HEK293T (cell line): Measurements from ENCODE around the gene ZNF214.
A peak's percentile ranks its signal among the peaks of the same experiment; 100 is the strongest.

Source experiments
- CTCF ChIA-PET: fragments of 350-600 bp; formaldehyde crosslinking; extraction: SDS; loops from one replicate; lab custom pipeline; 2021; ENCODE audit warnings: antibody characterized with exemption, inconsistent platforms; lab: Yijun Ruan, JAX
- POLR2A ChIA-PET: fragments of 350-600 bp; formaldehyde crosslinking; extraction: SDS; loops from one replicate; lab custom pipeline; 2020; ENCODE audit warnings: antibody characterized with exemption, inconsistent platforms; lab: Yijun Ruan, JAX
- DNase-seq: peaks from one replicate; pipeline ENCODE4 v3.0.0; 2012; ENCODE audit warnings: mixed read lengths; ENCODE audit errors: extremely low spot score
- ARNT ChIP-seq: fragments of 450-650 bp; IDR thresholded peaks from 2 replicates; pipeline ENCODE4 v1.6.1; 2017; ENCODE audit warnings: mild to moderate bottlenecking
- BHLHE40 ChIP-seq: fragments of 450-650 bp; IDR thresholded peaks from 2 replicates; pipeline ENCODE4 v1.6.1; 2016; ENCODE audit warnings: mild to moderate bottlenecking, moderate library complexity, borderline replicate concordance
- CTBP1 ChIP-seq: fragments of 450-650 bp; IDR thresholded peaks from 2 replicates; pipeline ENCODE4 v1.6.1; 2016; ENCODE audit warnings: borderline replicate concordance
- ELF4 ChIP-seq: fragments of 450-650 bp; IDR thresholded peaks from 2 replicates; pipeline ENCODE4 v1.6.1; 2017; ENCODE audit warnings: antibody characterized with exemption
- FOXA1 ChIP-seq: fragments of 450-650 bp; IDR thresholded peaks from 2 replicates; pipeline ENCODE4 v1.6.1; 2016; ENCODE audit warnings: mild to moderate bottlenecking
- FOXK2 ChIP-seq: fragments of 450-650 bp; IDR thresholded peaks from 2 replicates; pipeline ENCODE4 v1.6.1; 2016; ENCODE audit warnings: mild to moderate bottlenecking
- FOXM1 ChIP-seq: fragments of 450-650 bp; IDR thresholded peaks from 2 replicates; pipeline ENCODE4 v1.6.1; 2017; ENCODE audit warnings: mild to moderate bottlenecking, borderline replicate concordance
- HDGF ChIP-seq: fragments of 450-650 bp; IDR thresholded peaks from 2 replicates; pipeline ENCODE4 v1.6.1; 2017; ENCODE audit warnings: antibody characterized with exemption, borderline replicate concordance
- L3MBTL2 ChIP-seq: fragments of 450-650 bp; conservative IDR thresholded peaks from 2 replicates; pipeline ENCODE4 v1.6.1; 2016; ENCODE audit warnings: mild to moderate bottlenecking
- LEF1 ChIP-seq: fragments of 450-650 bp; IDR thresholded peaks from 2 replicates; pipeline ENCODE4 v1.6.1; 2017; ENCODE audit warnings: mild to moderate bottlenecking, borderline replicate concordance
- NFRKB ChIP-seq: fragments of 450-650 bp; IDR thresholded peaks from 2 replicates; pipeline ENCODE4 v1.6.1; 2016; ENCODE audit warnings: mild to moderate bottlenecking, moderate library complexity
- SP1 ChIP-seq: fragments of 450-650 bp; IDR thresholded peaks from 2 replicates; pipeline ENCODE4 v1.6.1; 2017
- SUZ12 ChIP-seq: fragments of 450-650 bp; IDR thresholded peaks from 2 replicates; pipeline ENCODE4 v1.6.1; 2016; ENCODE audit warnings: mild to moderate bottlenecking
- TARDBP ChIP-seq: fragments of 450-650 bp; IDR thresholded peaks from 2 replicates; pipeline ENCODE4 v1.6.1; 2016
- ZNF384 ChIP-seq: fragments of 450-650 bp; IDR thresholded peaks from 2 replicates; pipeline ENCODE4 v1.6.1; 2016
- TF ChIP-seq, protein P1 (sequence below): fragments of 450-650 bp; IDR thresholded peaks from 2 replicates; pipeline ENCODE4 v1.6.1; 2016

The ZNF214 gene

DNA sequence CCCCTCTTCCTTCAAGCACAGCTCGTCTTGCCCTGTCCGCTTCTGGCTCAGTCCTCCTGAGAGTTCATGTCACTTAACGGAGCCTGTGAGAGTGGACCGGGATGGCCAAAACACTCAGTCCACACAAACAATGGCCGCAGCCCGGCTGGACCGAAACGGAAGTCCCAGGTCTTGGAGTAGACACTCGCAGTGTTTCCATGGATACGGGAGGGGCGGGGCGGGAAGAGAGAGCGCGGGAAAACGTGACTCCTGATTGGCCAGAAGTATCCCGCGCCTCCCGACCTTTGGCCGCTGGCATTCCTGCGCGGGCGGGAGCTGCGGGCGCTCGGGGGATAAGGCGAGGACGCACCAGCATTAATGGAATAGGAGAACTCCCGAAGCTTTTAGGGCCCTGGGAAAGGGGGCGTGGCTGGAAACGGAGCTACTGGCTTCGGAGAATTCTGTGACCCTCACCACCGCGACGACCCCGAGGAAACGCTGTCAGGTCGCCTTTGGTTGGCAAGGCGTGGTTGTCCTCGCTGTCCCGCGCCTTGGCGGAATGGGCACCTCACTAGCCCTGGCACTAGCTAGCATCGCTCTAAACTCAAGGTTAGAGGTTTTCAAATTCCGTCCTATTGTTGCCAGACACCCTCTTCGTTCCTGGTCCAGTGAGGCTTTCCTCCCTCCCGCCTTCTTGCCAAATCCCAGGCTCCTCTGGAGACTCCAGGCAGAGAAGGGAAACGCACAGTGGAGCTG lies at the start of gene ZNF214, which contains the start of gene NLRP14:
ZNF214 (minus strand) TSS at position 164 of the 735 bp plus-strand sequence. CDS start 17,511 bp downstream, outside the sequence.
NLRP14 (plus strand) TSS at position 297 of the 735 bp plus-strand sequence. CDS start 18,108 bp downstream, outside the sequence.
- CTCF ChIA-PET: no interaction called here
- peak; percentile 96 for DNase-seq
- TF ChIP-seq L3MBTL2 (peak; percentile 98), HDGF (no peak)
- POLR2A ChIA-PET: interaction anchor here (0.6 to 1.3 kb wide), 2 partner anchors 75 to 94 kb away, joined by 3 to 4 read pairs; partner anchors contain the start of gene ZNF215

DNA sequence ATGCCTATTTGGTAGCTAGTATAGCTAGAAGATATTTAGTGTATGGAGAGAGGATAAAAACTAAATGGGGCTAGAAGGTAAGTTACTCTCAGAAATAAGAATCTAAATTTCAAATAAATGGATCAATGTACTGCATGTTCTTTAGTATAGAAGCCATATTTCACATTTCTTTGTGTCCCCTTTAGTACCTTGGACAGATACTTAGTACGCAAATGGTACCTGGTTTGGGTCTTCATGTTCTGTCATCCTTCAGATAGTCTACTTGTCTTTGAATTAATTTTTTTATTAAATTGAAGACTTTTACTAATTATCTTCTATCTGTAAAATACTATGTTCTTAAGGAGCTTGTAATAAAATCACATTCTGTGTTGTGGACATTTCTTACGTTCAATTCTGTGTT lies 42.4 kb upstream of the ZNF214 start:
- TF ChIP-seq SP1 (no peak), ARNT (no peak), TARDBP (no peak), CTBP1 (no peak), HDGF (no peak), SUZ12 (no peak), ZNF384 (no peak), BHLHE40 (no peak), FOXA1 (no peak), ELF4 (no peak)
- TF ChIP-seq, protein P1, sequence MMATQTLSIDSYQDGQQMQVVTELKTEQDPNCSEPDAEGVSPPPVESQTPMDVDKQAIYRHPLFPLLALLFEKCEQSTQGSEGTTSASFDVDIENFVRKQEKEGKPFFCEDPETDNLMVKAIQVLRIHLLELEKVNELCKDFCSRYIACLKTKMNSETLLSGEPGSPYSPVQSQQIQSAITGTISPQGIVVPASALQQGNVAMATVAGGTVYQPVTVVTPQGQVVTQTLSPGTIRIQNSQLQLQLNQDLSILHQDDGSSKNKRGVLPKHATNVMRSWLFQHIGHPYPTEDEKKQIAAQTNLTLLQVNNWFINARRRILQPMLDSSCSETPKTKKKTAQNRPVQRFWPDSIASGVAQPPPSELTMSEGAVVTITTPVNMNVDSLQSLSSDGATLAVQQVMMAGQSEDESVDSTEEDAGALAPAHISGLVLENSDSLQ: no peak
- DNase-seq: no peak
- CTCF ChIA-PET: no interaction called here
- POLR2A ChIA-PET: interaction anchor here (0.7 kb wide), 1 partner anchor 12 kb away, joined by 3 read pairs; no protein-coding TSS in a partner anchor

DNA sequence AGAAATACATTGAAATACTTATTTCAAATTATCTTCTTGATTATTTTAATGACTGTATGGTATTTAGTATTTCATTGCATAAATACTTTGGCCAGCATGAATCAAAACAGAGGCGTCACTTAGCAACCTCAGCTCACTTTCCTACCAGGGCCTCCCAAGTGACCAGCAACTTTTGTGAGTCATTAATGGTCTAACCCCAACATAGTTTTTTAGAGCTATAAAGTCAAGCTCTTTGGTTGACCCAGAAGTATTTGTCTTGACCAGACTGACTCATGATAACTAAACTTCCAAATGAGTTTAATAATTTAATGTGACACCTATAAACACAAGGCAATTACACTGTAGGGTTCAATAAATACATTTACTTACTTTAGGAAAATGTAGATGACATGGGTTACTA lies 40.7 kb upstream of the ZNF214 start:
- DNase-seq: no peak
- ChIA-PET POLR2A (no interaction called here), CTCF (no interaction called here)
- TF ChIP-seq, protein P1: no peak
- no peak for TF ChIP-seq ZNF384
- TF ChIP-seq LEF1: no peak
- no peak for TF ChIP-seq BHLHE40
- no peak for TF ChIP-seq NFRKB
- TF ChIP-seq ARNT: no peak
- TF ChIP-seq CTBP1: no peak
- TF ChIP-seq SP1: no peak
- no peak for TF ChIP-seq FOXM1
- no peak for TF ChIP-seq FOXK2
- no peak for TF ChIP-seq ELF4
- no peak for TF ChIP-seq FOXA1
- no peak for TF ChIP-seq TARDBP
- no peak for TF ChIP-seq SUZ12

DNA sequence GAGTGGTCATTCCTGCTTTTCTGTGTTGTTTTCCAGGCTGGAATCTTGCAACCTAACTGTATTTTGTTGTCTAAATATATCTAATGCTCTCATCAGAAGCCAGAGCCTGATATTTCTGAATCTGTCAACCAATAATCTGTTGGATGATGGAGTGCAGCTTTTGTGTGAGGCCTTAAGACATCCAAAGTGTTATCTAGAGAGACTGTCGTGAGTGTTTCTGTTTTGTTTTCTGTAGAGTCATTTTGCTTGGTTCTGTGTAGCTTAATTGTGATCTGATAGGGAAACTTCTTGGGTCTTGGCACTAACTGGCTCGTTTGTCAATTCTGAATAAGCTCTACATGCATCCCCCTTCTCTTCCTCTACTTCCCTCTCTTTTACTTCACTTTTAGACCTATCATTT lies 37.5 kb upstream of the ZNF214 start:
- no peak for DNase-seq
- CTCF ChIA-PET: no interaction called here
- no peak for TF ChIP-seq SP1
- no peak for TF ChIP-seq ARNT
- no peak for TF ChIP-seq NFRKB
- no peak for TF ChIP-seq HDGF
- TF ChIP-seq BHLHE40: no peak
- TF ChIP-seq, protein P1: no peak
- TF ChIP-seq CTBP1: no peak
- TF ChIP-seq TARDBP: no peak
- no peak for TF ChIP-seq FOXK2
- TF ChIP-seq L3MBTL2: no peak
- no peak for TF ChIP-seq FOXM1
- no peak for TF ChIP-seq SUZ12
- no peak for TF ChIP-seq ZNF384
- TF ChIP-seq ELF4: no peak
- TF ChIP-seq FOXA1: no peak
- no peak for TF ChIP-seq LEF1
- POLR2A ChIA-PET: no interaction called here

DNA sequence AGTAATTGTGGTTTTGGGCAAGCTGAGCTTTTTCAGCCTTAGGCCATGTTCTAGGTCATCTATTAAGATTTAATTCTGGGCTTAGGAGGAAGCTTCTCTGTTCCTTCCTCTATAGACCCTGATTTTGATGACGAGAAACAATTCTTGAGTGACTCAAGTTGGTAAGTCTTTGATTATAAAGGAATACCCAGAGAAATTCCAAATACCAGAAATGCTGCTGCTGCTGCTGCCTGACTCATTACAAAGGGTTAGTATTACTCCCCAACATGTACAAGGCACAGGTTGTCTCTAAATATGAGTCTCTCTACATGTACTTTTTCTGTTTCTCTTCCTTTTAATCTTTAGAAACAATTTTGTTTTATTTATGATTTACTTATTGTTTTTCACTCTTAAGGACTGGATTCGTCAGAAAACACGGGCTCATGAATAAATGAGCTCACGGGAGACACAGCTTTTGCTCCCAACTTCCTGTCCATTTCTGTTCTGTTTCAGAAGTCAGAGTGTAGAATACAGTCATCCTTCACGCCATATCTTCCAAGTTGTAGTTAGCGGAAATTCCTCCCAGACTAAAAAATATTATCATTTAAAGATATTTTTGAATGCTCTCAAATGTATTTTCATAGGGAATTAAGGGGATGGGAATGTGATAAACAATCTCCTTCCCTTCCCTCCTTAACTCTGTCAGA lies 36.8 kb upstream of the ZNF214 start:
- POLR2A ChIA-PET: no interaction called here
- TF ChIP-seq FOXA1: no peak
- no peak for TF ChIP-seq SUZ12
- TF ChIP-seq BHLHE40: no peak
- TF ChIP-seq ARNT: no peak
- TF ChIP-seq CTBP1: no peak
- no peak for TF ChIP-seq NFRKB
- TF ChIP-seq ZNF384: no peak
- no peak for TF ChIP-seq TARDBP
- no peak for TF ChIP-seq ELF4
- TF ChIP-seq, protein P1: no peak
- TF ChIP-seq L3MBTL2: no peak
- no peak for TF ChIP-seq LEF1
- TF ChIP-seq FOXK2: no peak
- no peak for TF ChIP-seq FOXM1
- no peak for DNase-seq
- CTCF ChIA-PET: no interaction called here
